Gastrocnemius medialis (tissue), 4 donors: ENCODE results near the gene BICD1. TPM values are rescaled to one million over a fixed set of nuclear protein-coding genes. Genes with fewer than 3 reads are reported as not detected.

Experiments used
- ATAC-seq, 2 donors: fragments of 150-250 bp; one replicate each; pipeline ENCODE4 v1.9.1; 2016
- DNase-seq, 2 donors: peaks; one replicate each; pipeline ENCODE4 v3.0.0-alpha.2; 2019
- H3K27ac ChIP-seq, 4 donors: fragments of 200-600 bp; sonication (generic); 1 replicate in 1 of 4; 2 replicates in 3 of 4; pipeline ENCODE4 v1.5.1; 2016 to 2018; ENCODE audit warnings: mild to moderate bottlenecking in 2 of 4, moderate library complexity in 1 of 4
- H3K27me3 ChIP-seq, 3 donors: fragments of 200-600 bp; sonication (generic) in 2 of 3; 1 replicate in 1 of 3; 2 replicates in 2 of 3; pipeline versions ENCODE4 v1.5.1 to v1.6.0; 2016 to 2019; ENCODE audit warnings: mild to moderate bottlenecking in 1 of 3, moderate library complexity in 1 of 3
- H3K36me3 ChIP-seq, 2 donors: fragments of 200-600 bp; sonication (generic) in 1 of 2; one replicate each; pipeline ENCODE4 v1.5.1; 2017 to 2018
- H3K4me1 ChIP-seq, 2 donors: fragments of 200-600 bp; sonication (generic) in 1 of 2; one replicate each; pipeline ENCODE4 v1.5.1; 2016 to 2017; ENCODE audit warnings: mild to moderate bottlenecking in 2 of 2
- H3K4me3 ChIP-seq, 4 donors: fragments of 200-600 bp; sonication (generic) in 3 of 4; 1 replicate in 1 of 4; 2 replicates in 3 of 4; pipeline ENCODE4 v1.5.1; 2016 to 2019; ENCODE audit warnings: mild to moderate bottlenecking in 2 of 4
- H3K9me3 ChIP-seq, 3 donors: fragments of 200-600 bp; sonication (generic) in 2 of 3; 1 replicate in 1 of 3; 2 replicates in 2 of 3; pipeline ENCODE4 v1.5.1; 2016 to 2019
- CTCF ChIP-seq, 5 experiments: fragments of 450-650 bp in 3 of 5; fragments of 200-600 bp in 2 of 5; sonication (generic) in 2 of 5; IDR thresholded peaks in 4 of 5; conservative IDR thresholded peaks in 1 of 5; 1 replicate in 4 of 5; 2 replicates in 1 of 5; pipeline ENCODE4 v1.5.1; 2016 to 2019; ENCODE audit warnings: antibody characterized with exemption in 5 of 5, mild to moderate bottlenecking in 3 of 5, moderate library complexity in 3 of 5
- POLR2A ChIP-seq, 2 donors: fragments of 450-650 bp; IDR thresholded peaks; one replicate each; pipeline ENCODE4 v1.6.1; 2017; ENCODE audit warnings: antibody characterized with exemption in 2 of 2, mild to moderate bottlenecking in 2 of 2, moderate library complexity in 2 of 2
- in situ Hi-C, 4 donors: fragments of 200-750 bp; cut with MboI; loops; one replicate each; pipeline versions ENCODE4 v1.15.0 to v1.8.0; 2017; ENCODE audit warnings: low sequenced_read_pairs in 4 of 4
- intact Hi-C: fragments of 100-400 bp; cut with DNase I; formaldehyde crosslinking; loops from one replicate; pipeline ENCODE4 v1.15.1; 2023; ENCODE audit warnings: low total_unique reads
- total RNA-seq, 4 donors: library from RNA; depleted of rRNA; stranded (reverse); fragments of >200 nt; gene quantifications; one replicate each; pipeline versions ENCODE4 v1.1.0 to v1.2.3, GENCODE V29; 2016

BICD1 gene
- total RNA-seq, 4 donors from 2014 or later, result 1.4 to 2.3 (median 2.0) TPM

GRCh38 chr12:32066206-32066605, 40.4 kb upstream of the BICD1 start:
- H3K36me3 ChIP-seq, result no peaks in the 10 kb centered on the region
- H3K4me1 ChIP-seq, result no peaks in the 10 kb centered on the region
- DNase-seq (no peak), ATAC-seq (no peak)
- H3K27ac ChIP-seq, result no peak overlapping the region
- in situ Hi-C loops, result loop anchor here in 3 of 4 donors (10.0 kb wide), 1 partner anchor 239 kb away; no protein-coding TSS in a partner anchor
- TF ChIP-seq CTCF (IDR thresholded peaks at IDR 0.05 in 4 of 5, conservative IDR thresholded peaks at IDR 0.05 in 1 of 5), result no peak
- no peak for TF ChIP-seq POLR2A (IDR thresholded peaks at IDR 0.05)
- intact Hi-C loops, result no loop called here
- no peaks in the 10 kb centered on the region for H3K9me3 ChIP-seq
- no peak overlapping the region for H3K4me3 ChIP-seq
- H3K27me3 ChIP-seq, result no peaks in the 10 kb centered on the region

GRCh38 chr12:32069071-32069470, 37.6 kb upstream of the BICD1 start:
- Histone ChIP-seq H3K36me3 (no peaks in the 10 kb centered on the region), H3K27ac (no peak overlapping the region), H3K4me1 (no peaks in the 10 kb centered on the region), H3K9me3 (no peaks in the 10 kb centered on the region), H3K4me3 (no peak overlapping the region), H3K27me3 (no peaks in the 10 kb centered on the region)
- DNase-seq, result no peak
- no peak for TF ChIP-seq CTCF (IDR thresholded peaks at IDR 0.05 in 4 of 5, conservative IDR thresholded peaks at IDR 0.05 in 1 of 5)
- no peak for TF ChIP-seq POLR2A (IDR thresholded peaks at IDR 0.05)
- in situ Hi-C loops, result loop anchor here in 3 of 4 donors (10.0 kb wide), 1 partner anchor 236 kb away; no protein-coding TSS in a partner anchor
- ATAC-seq, result no peak
- intact Hi-C loops, result no loop called here

GRCh38 chr12:32069731-32070130, 36.9 kb upstream of the BICD1 start:
- intact Hi-C loops, result no loop called here
- in situ Hi-C loops, result loop anchor here in 3 of 4 donors (10.0 kb wide), 1 partner anchor 235 kb away; no protein-coding TSS in a partner anchor

GRCh38 chr12:32070370-32070769, 36.3 kb upstream of the BICD1 start:
- Histone ChIP-seq H3K36me3 (no peaks in the 10 kb centered on the region), H3K4me3 (no peak overlapping the region), H3K9me3 (no peaks in the 10 kb centered on the region), H3K27me3 (no peaks in the 10 kb centered on the region), H3K27ac (no peak overlapping the region), H3K4me1 (no peaks in the 10 kb centered on the region)
- in situ Hi-C loops (no loop called here), intact Hi-C loops (no loop called here)
- ATAC-seq, result no peak
- no peak for DNase-seq
- no peak for TF ChIP-seq POLR2A (IDR thresholded peaks at IDR 0.05)

More at GRCh38 chr12:32069731-32070130, 36.9 kb upstream of the BICD1 start:
- TF ChIP-seq CTCF (IDR thresholded peaks at IDR 0.05 in 4 of 5, conservative IDR thresholded peaks at IDR 0.05 in 1 of 5), result no peak
- TF ChIP-seq POLR2A (IDR thresholded peaks at IDR 0.05), result no peak
- H3K4me1 ChIP-seq, result no peaks in the 10 kb centered on the region
- no peaks in the 10 kb centered on the region for H3K27me3 ChIP-seq
- no peak overlapping the region for H3K27ac ChIP-seq
- H3K4me3 ChIP-seq, result no peak overlapping the region
- no peaks in the 10 kb centered on the region for H3K36me3 ChIP-seq
- DNase-seq (no peak), ATAC-seq (no peak)
- no peaks in the 10 kb centered on the region for H3K9me3 ChIP-seq

- in situ Hi-C loops, result no loop called here
- TF ChIP-seq POLR2A (IDR thresholded peaks at IDR 0.05) (no peak), CTCF (IDR thresholded peaks at IDR 0.05 in 4 of 5, conservative IDR thresholded peaks at IDR 0.05 in 1 of 5) (no peak)
Measured at GRCh38 chr12:32072102-32072501, 34.5 kb upstream of the BICD1 start.

More at GRCh38 chr12:32072102-32072501, 34.5 kb upstream of the BICD1 start:
- no peaks in the 10 kb centered on the region for H3K4me1 ChIP-seq
- H3K4me3 ChIP-seq, result no peak overlapping the region
- DNase-seq (no peak), ATAC-seq (no peak)
- intact Hi-C loops, result no loop called here
- H3K27me3 ChIP-seq, result no peaks in the 10 kb centered on the region
- H3K27ac ChIP-seq, result no peak overlapping the region
- H3K9me3 ChIP-seq, result no peaks in the 10 kb centered on the region
- no peaks in the 10 kb centered on the region for H3K36me3 ChIP-seq
